ENCODE data around the gene HLA-DRB1. TPM values are rescaled to one million over a fixed set of nuclear protein-coding genes. Genes with fewer than 3 reads are reported as not detected.
"Not testable (repeated sequence)": the region's sequence is repeated elsewhere in the genome, so short reads cannot be mapped to it uniquely, and the experiment has no call there.

The HLA-DRB1 gene
- total RNA-seq, 1 donor from 2014 or later, result 25.5 TPM

DNA sequence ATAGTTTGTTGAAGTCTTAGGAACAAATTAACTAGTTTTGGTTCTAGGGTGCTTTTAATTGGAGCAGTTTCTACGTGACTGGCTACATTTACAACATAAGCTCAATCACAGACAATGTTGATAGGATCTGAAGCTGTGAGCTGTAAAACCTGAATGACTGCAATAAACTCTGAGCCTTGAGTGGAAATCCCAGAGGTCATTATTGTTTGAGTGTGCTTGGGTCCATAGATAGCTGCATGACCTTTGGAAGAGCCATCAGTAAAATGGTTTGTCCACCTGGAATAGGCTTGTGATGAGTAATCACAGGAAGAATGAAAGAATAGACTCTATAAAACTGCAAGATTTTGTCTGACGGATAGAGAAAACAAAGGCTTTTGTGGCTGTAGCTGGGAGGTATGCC lies 26.7 kb downstream of the HLA-DRB1 start:
- DNase-seq (ENCODE audit: low spot score), result no peak

GRCh38 chr6:32559747-32560146 lies 29.9 kb downstream of the HLA-DRB1 start:
- no peak for DNase-seq (ENCODE audit: low spot score)

DNA sequence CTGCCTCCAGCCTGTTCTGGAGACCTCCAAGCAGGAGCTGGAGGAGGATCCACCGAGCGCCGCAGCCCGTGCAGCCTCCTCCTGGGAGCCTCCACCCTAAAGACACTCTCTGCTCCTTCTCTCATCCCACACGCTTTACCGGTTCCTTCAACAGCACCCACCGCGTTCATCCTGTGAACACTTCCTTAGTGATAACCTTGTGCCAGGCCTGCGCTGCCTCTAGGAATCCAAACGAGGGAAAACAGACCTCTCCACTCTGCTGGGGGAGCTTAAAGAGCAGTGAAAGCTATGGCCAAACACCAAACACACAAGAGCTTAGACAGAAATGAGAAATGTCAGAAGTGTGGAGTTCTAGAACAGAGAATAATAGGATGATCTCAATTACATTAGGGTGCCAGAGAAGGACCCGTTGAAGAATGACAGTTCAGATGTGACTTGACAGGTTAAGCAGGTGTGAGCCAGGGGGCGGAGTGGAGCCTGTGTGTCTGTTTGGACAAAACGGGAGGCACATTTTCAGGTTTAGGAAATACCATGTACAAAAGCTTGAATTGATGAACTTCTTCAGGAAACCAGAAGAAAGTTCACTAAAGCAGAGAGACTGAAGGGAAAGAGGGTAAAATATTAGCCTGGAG lies 31.1 kb downstream of the HLA-DRB1 start:
- no peak for DNase-seq (ENCODE audit: low spot score)

DNA sequence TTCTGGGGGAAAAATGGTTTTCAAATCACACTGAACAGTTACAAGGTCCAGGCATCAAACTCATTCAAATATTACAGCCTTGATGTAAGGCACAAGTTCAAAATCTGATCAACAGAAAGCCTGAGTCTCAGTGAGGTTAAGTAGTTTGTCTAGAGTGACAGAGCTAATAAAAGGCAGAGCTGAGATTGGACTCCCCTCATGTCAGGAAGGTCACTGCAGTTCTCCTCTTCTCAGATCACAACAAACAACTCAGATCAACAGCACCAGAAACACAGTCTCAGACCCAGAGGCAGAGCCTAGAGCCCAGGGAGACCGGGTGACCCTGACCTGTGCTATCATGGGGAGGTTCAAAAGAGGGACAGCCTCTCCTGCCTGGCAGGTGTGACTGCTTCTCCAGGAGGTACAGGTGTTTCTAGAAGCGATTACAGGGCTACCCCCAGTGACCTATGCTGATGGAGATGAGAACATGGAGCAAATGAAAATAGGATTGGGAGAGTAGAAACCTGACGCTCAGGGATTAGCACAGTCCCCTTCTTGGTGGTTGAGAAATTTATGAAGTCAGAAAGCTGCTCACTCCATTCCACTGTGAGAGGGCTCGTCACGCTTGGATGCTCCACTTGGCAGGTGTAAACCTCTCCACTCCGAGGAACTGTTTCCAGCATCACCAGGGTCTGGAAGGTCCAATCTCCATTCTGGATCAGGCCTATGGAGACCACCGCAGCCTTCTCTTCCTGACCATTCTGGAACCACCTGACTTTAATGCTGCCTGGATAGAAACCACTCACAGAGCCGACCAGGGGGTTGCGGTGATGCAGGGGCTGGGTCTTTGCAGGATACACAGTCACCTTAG lies 35.3 kb downstream of the HLA-DRB1 start:
- DNase-seq (ENCODE audit: low spot score), result no peak

DNA sequence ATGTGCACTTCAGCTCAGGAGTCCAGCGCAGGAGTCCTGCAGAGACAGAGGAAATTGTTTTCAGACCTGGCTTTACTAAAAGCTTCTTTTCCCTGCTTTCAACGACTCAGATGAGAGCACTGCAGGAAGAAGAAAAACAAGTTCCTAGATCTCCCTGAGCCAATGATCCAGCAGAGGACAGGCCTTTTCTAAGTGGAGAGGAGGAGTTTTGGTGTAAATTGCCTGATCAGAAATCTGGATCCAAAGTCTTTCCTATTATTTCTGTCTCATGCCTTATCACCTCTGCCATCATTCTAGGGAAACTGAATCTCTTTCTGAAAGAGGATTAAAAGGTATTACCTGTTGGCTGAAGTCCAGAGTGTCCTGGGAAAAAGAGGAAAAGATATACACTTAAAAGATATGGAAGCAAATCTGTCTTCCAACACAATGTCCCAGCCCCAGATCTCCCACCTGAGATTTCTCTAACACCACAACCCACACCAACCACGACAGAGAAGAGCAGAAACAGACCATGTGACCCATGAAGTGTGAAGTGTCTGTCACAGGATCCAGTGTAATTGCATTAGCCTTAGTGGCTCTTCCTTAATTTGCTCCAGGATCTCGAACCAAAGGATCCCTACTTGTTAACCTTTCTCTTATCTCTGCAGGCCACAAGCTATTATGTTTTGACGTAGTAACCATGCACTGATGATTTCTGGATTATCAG lies 36.5 kb downstream of the HLA-DRB1 start:
- DNase-seq (ENCODE audit: low spot score), result no peak

DNA sequence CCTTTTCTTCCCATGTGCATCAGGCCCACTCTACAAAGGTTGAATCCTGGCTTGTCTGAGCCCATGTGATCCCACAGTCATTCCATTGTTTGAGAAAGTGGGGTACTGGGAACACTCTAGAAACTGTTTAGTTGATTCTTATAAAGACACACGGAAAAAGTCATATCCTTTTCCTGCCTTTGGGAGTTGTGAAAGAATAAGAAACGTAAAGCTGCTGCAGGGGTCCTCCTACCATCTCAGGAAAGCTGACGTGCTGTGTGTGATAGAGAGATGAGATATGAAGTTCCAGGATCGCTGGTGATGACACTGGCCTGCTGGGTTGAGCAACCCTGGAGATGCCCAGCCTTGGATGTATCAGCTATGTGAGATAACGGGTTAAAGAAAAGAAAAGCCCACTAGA lies 38.2 kb downstream of the HLA-DRB1 start:
- DNase-seq (ENCODE audit: low spot score), result no peak

GRCh38 chr6:32539839-32540238 lies 49.8 kb downstream of the HLA-DRB1 start:
- DNase-seq (ENCODE audit: low spot score), result no peak

- DNase-seq (ENCODE audit: low spot score), result not testable (repeated sequence)
Observed at GRCh38 chr6:32530431-32530793, 59.2 kb downstream of the HLA-DRB1 start.

DNA sequence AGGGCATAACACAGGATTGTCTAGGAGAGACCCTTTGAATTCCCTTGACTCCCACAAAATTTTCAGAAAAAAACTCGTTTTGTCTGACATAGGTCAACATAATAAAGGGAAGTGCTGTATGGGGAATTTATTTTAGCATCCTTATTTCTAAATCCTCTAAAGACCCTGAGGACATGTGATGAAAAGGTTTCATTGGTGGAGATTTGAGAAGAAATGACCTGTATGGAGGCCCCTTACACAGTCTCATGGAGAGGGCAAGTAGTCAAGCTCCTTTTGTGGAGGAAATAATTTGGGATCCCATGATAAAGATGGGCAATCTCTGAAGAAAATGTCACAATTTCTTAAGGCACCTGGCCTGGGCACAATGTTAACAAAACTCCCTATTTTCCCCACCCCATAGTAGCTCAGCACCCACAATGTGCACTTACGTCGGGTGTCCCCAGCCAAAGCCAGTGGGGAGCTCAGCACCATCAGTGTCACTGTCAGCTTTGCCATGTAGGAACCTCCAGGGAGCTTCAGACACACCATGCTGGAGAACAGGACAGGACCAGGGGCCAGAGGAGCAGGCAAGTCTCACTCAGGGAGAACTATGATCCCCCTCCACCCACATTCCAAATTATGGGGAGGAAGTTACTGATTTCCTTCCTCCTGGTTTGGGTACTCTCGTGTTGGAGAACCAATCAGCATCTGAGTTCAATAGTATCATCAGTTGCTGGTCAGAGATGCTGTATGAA lies 59.8 kb downstream of the HLA-DRB1 start, which contains the start of gene HLA-DRB5:
HLA-DRB5 (minus strand) TSS at position 591 of the 734 bp plus-strand sequence; CDS start at position 528, 63 bp downstream.
- DNase-seq (ENCODE audit: low spot score), result no peak

Other genes with a start within 250 kb of the HLA-DRB1 start
- gene TSBP1, start 217.9 kb downstream of the HLA-DRB1 start, total RNA-seq (ENCODE audit: insufficient read depth, low replicate concordance), result 1.7 TPM
- gene BTNL2, start 182.7 kb downstream of the HLA-DRB1 start, total RNA-seq (ENCODE audit: insufficient read depth, low replicate concordance), result not detected
- 47.4 TPM for gene HLA-DRA, start 150.0 kb downstream of the HLA-DRB1 start, total RNA-seq (ENCODE audit: insufficient read depth, low replicate concordance)
- 2.9 TPM for gene HLA-DRB5, start 59.6 kb downstream of the HLA-DRB1 start, total RNA-seq (ENCODE audit: insufficient read depth, low replicate concordance)
- gene HLA-DQA1, start 47.6 kb upstream of the HLA-DRB1 start, total RNA-seq (ENCODE audit: insufficient read depth, low replicate concordance), result not detected
- 0.24 TPM for gene HLA-DQB1, start 76.8 kb upstream of the HLA-DRB1 start, total RNA-seq (ENCODE audit: insufficient read depth, low replicate concordance)
- not detected for gene HLA-DQA2, start 151.5 kb upstream of the HLA-DRB1 start, total RNA-seq (ENCODE audit: insufficient read depth, low replicate concordance)
- 0.96 TPM for gene HLA-DQB2, start 173.7 kb upstream of the HLA-DRB1 start, total RNA-seq (ENCODE audit: insufficient read depth, low replicate concordance)
- gene HLA-DOB, start 227.2 kb upstream of the HLA-DRB1 start, total RNA-seq (ENCODE audit: insufficient read depth, low replicate concordance), result not detected
- gene TAP2, start 248.9 kb upstream of the HLA-DRB1 start, total RNA-seq (ENCODE audit: insufficient read depth, low replicate concordance), result 13.5 TPM